ENCODE data around the gene ADRM1.

The ADRM1 gene

GRCh38 chr20:62321975-62322374 is 19.2 kb downstream of the ADRM1 start:
- no peak overlapping the region for H3K4me3 ChIP-seq (ENCODE audit: low read depth, low read length)

GRCh38 chr20:62322492-62323041 is 19.8 kb downstream of the ADRM1 start:
- no peak overlapping the region for H3K4me3 ChIP-seq (ENCODE audit: low read depth, low read length)

- H3K4me3 ChIP-seq (ENCODE audit: low read depth, low read length) = no peak overlapping the region
These were observed 20.6 kb downstream of the ADRM1 start for GRCh38 chr20:62323146-62323979.

- no peak overlapping the region for H3K4me3 ChIP-seq (ENCODE audit: low read depth, low read length)
These were observed 21.4 kb downstream of the ADRM1 start for GRCh38 chr20:62323980-62324906.

GRCh38 chr20:62325172-62325905 is 22.5 kb downstream of the ADRM1 start:
- no peak overlapping the region for H3K4me3 ChIP-seq (ENCODE audit: low read depth, low read length)

- no peak overlapping the region for H3K4me3 ChIP-seq (ENCODE audit: low read depth, low read length)
These were observed 23.8 kb downstream of the ADRM1 start for GRCh38 chr20:62326559-62326958.

GRCh38 chr20:62326959-62327725 is 24.3 kb downstream of the ADRM1 start:
- no peak overlapping the region for H3K4me3 ChIP-seq (ENCODE audit: low read depth, low read length)

GRCh38 chr20:62327726-62328495 is 25.1 kb downstream of the ADRM1 start:
- no peak overlapping the region for H3K4me3 ChIP-seq (ENCODE audit: low read depth, low read length)

- no peak overlapping the region for H3K4me3 ChIP-seq (ENCODE audit: low read depth, low read length)
These were observed 26.0 kb downstream of the ADRM1 start for GRCh38 chr20:62328684-62329388.

GRCh38 chr20:62329389-62330377 is 26.9 kb downstream of the ADRM1 start:
- no peak overlapping the region for H3K4me3 ChIP-seq (ENCODE audit: low read depth, low read length)

- no peak overlapping the region for H3K4me3 ChIP-seq (ENCODE audit: low read depth, low read length)
These were observed 27.9 kb downstream of the ADRM1 start for GRCh38 chr20:62330576-62331317.

- H3K4me3 ChIP-seq (ENCODE audit: low read depth, low read length) = no peak overlapping the region
These were observed 28.6 kb downstream of the ADRM1 start for GRCh38 chr20:62331347-62331746.

- H3K4me3 ChIP-seq (ENCODE audit: low read depth, low read length) = no peak overlapping the region
These were observed 29.6 kb downstream of the ADRM1 start for GRCh38 chr20:62332421-62332820.

- H3K4me3 ChIP-seq (ENCODE audit: low read depth, low read length) = no peak overlapping the region
These were observed 30.4 kb downstream of the ADRM1 start for GRCh38 chr20:62332989-62333819.

- H3K4me3 ChIP-seq (ENCODE audit: low read depth, low read length) = no peak overlapping the region
These were observed 31.2 kb downstream of the ADRM1 start for GRCh38 chr20:62333820-62334595.
